Panc1 (cell line): ENCODE data around the gene DYDC1. TPM values are rescaled to one million over a fixed set of nuclear protein-coding genes. Genes with fewer than 3 reads are reported as not detected.

ENCODE experiments used
- ATAC-seq: fragments of 200-7000 bp; cut with Tn5 transposase; 2 replicates; pipeline ENCODE4 v1.9.1; 2020; ENCODE audit warnings: mild to moderate bottlenecking, moderate library complexity
- BruUV-seq: library from RNA; stranded (reverse); fragments of 400-500 nt; replicated peaks from 2 replicates; lab custom pipeline; 2021; lab: Mats Ljungman, UMichigan
- CTCF ChIA-PET: fragments of 300-600 bp; sonication (Branson Sonifier 250); formaldehyde crosslinking; loops from one replicate; lab custom pipeline; 2022; ENCODE audit warnings: antibody characterized with exemption; lab: Charles Lee
- POLR2A ChIA-PET: fragments of 300-600 bp; sonication (Branson Sonifier 250); formaldehyde crosslinking; loops from one replicate; lab custom pipeline; 2022; ENCODE audit warnings: antibody characterized with exemption; lab: Charles Lee
- DNase-seq: peaks from one replicate; pipeline ENCODE4 v3.0.0-alpha.2; 2010; ENCODE audit warnings: low read depth, low spot score
- H3K27ac ChIP-seq: 2 replicates; pipeline ENCODE4 v1.5.1; 2011; ENCODE audit warnings: mild to moderate bottlenecking, low read length, inconsistent platforms
- H3K27me3 ChIP-seq: fragments of 200-500 bp; sonication (Bioruptor generic); 2 replicates; pipeline ENCODE4 v1.6.0; 2014; ENCODE audit warnings: low read length, inconsistent platforms; ENCODE audit not compliant: control insufficient read depth, insufficient read depth
- H3K36me3 ChIP-seq: fragments of 200-500 bp; sonication (Bioruptor generic); 2 replicates; pipeline ENCODE4 v1.5.1; 2014; ENCODE audit warnings: inconsistent platforms, mild to moderate bottlenecking, low read length, moderate library complexity; ENCODE audit not compliant: control insufficient read depth, insufficient read depth
- H3K4me1 ChIP-seq: 2 replicates; pipeline ENCODE4 v1.5.1; 2011; ENCODE audit warnings: inconsistent platforms, mild to moderate bottlenecking, low read length, moderate library complexity; ENCODE audit not compliant: control insufficient read depth, insufficient read depth
- H3K4me3 ChIP-seq, 2 experiments: 2 replicates each; pipeline ENCODE4 v1.5.1; 2011 to 2012; ENCODE audit warnings: low read depth in 2 of 2, low read length in 2 of 2, mild to moderate bottlenecking in 2 of 2, inconsistent platforms in 1 of 2, moderate library complexity in 1 of 2
- H3K9me3 ChIP-seq: fragments of 200-500 bp; sonication (Bioruptor generic); 2 replicates; pipeline ENCODE4 v1.5.1; 2014; ENCODE audit warnings: low read depth, mild to moderate bottlenecking, inconsistent platforms, low read length, moderate library complexity; ENCODE audit not compliant: control insufficient read depth, insufficient read depth
- POLR2AphosphoS5 ChIP-seq: IDR thresholded peaks from 2 replicates; pipeline ENCODE4 v1.6.1; 2012; ENCODE audit warnings: mild to moderate bottlenecking, low read depth, low read length, moderate library complexity
- SIN3A ChIP-seq: IDR thresholded peaks from 2 replicates; pipeline ENCODE4 v1.6.1; 2012; ENCODE audit warnings: low read depth, mild to moderate bottlenecking, low read length, moderate library complexity, borderline replicate concordance; ENCODE audit not compliant: insufficient read depth
- TCF7L2 ChIP-seq: IDR thresholded peaks from 2 replicates; pipeline ENCODE4 v1.6.1; 2011; ENCODE audit warnings: mild to moderate bottlenecking, low read depth, low read length, inconsistent platforms
- in situ Hi-C: cut with HindIII; loops from 2 replicates; pipeline ENCODE4 v1.10.0; 2016; ENCODE audit warnings: low sequenced_read_pairs, low pct_unique_long_range_greater_than_20kb
- intact Hi-C: fragments of 100-400 bp; cut with micrococcal nuclease; formaldehyde crosslinking; loops from one replicate; pipeline ENCODE4 v1.10.0; 2022; ENCODE audit not compliant: unreplicated experiment
- total RNA-seq: library from RNA; stranded (reverse); gene quantifications from one replicate; pipeline ENCODE4 v1.2.1, GENCODE V29; 2021; ENCODE audit not compliant: unreplicated experiment
- TF ChIP-seq, protein P1 (sequence below), 2 experiments: IDR thresholded peaks; 2 replicates each; pipeline ENCODE4 v1.6.1; 2011 to 2012; ENCODE audit warnings: low read depth in 2 of 2, control low read depth in 1 of 2, low read length in 1 of 2, mild to moderate bottlenecking in 1 of 2, moderate library complexity in 1 of 2; ENCODE audit not compliant: insufficient read depth in 1 of 2
- TF ChIP-seq, protein P2 (sequence below): fragments of 450-650 bp; IDR thresholded peaks from 2 replicates; pipeline ENCODE4 v1.5.1; 2017; ENCODE audit warnings: mild to moderate bottlenecking

DYDC1 gene
- total RNA-seq, 1 experiment from 2014 or later: not detected

DNA sequence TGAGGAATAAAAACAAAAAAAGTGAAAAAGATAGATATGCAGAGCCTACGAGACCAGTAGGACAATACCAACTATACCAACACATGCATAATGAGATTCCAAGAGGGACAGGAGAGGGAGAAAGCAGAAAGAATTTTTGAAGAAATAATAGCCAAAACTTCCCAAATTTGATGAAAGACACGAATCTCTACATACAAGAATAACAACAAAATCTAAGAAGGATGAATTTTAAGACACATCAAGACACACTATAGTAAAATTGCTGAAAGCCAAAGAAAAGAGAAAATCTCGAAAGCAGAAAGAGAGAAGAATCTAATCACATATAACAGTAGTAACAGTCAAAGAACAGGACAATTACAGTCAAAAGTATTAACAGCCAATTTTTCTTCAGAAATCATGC lies 59.6 kb downstream of the DYDC1 start:
- ChIA-PET POLR2A (no interaction called here), CTCF (no interaction called here)
- intact Hi-C loops: no loop called here
- Histone ChIP-seq H3K27me3 (peaks cover 5% of the 10 kb centered on the region; the same call in 1 of the 2 replicates), H3K4me3 (no peak overlapping the region), H3K27ac (no peak overlapping the region), H3K4me1 (no peaks in the 10 kb centered on the region), H3K36me3 (no peaks in the 10 kb centered on the region), H3K9me3 (no peaks in the 10 kb centered on the region; the same call in 1 of the 2 replicates)
- DNase-seq: no peak
- ATAC-seq: no peak
- TF ChIP-seq SIN3A (no peak), POLR2AphosphoS5 (no peak), TCF7L2 (no peak)
- TF ChIP-seq, protein P1, sequence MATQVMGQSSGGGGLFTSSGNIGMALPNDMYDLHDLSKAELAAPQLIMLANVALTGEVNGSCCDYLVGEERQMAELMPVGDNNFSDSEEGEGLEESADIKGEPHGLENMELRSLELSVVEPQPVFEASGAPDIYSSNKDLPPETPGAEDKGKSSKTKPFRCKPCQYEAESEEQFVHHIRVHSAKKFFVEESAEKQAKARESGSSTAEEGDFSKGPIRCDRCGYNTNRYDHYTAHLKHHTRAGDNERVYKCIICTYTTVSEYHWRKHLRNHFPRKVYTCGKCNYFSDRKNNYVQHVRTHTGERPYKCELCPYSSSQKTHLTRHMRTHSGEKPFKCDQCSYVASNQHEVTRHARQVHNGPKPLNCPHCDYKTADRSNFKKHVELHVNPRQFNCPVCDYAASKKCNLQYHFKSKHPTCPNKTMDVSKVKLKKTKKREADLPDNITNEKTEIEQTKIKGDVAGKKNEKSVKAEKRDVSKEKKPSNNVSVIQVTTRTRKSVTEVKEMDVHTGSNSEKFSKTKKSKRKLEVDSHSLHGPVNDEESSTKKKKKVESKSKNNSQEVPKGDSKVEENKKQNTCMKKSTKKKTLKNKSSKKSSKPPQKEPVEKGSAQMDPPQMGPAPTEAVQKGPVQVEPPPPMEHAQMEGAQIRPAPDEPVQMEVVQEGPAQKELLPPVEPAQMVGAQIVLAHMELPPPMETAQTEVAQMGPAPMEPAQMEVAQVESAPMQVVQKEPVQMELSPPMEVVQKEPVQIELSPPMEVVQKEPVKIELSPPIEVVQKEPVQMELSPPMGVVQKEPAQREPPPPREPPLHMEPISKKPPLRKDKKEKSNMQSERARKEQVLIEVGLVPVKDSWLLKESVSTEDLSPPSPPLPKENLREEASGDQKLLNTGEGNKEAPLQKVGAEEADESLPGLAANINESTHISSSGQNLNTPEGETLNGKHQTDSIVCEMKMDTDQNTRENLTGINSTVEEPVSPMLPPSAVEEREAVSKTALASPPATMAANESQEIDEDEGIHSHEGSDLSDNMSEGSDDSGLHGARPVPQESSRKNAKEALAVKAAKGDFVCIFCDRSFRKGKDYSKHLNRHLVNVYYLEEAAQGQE (IDR thresholded peaks at IDR 0.05; ENCODE audit: insufficient read depth in 1 of 2, low read depth in 2 of 2, low read length in 1 of 2): no peak
- TF ChIP-seq, protein P2, sequence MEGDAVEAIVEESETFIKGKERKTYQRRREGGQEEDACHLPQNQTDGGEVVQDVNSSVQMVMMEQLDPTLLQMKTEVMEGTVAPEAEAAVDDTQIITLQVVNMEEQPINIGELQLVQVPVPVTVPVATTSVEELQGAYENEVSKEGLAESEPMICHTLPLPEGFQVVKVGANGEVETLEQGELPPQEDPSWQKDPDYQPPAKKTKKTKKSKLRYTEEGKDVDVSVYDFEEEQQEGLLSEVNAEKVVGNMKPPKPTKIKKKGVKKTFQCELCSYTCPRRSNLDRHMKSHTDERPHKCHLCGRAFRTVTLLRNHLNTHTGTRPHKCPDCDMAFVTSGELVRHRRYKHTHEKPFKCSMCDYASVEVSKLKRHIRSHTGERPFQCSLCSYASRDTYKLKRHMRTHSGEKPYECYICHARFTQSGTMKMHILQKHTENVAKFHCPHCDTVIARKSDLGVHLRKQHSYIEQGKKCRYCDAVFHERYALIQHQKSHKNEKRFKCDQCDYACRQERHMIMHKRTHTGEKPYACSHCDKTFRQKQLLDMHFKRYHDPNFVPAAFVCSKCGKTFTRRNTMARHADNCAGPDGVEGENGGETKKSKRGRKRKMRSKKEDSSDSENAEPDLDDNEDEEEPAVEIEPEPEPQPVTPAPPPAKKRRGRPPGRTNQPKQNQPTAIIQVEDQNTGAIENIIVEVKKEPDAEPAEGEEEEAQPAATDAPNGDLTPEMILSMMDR: no peak
- no TSS peak for BruUV-seq
- in situ Hi-C loops: no loop called here

DNA sequence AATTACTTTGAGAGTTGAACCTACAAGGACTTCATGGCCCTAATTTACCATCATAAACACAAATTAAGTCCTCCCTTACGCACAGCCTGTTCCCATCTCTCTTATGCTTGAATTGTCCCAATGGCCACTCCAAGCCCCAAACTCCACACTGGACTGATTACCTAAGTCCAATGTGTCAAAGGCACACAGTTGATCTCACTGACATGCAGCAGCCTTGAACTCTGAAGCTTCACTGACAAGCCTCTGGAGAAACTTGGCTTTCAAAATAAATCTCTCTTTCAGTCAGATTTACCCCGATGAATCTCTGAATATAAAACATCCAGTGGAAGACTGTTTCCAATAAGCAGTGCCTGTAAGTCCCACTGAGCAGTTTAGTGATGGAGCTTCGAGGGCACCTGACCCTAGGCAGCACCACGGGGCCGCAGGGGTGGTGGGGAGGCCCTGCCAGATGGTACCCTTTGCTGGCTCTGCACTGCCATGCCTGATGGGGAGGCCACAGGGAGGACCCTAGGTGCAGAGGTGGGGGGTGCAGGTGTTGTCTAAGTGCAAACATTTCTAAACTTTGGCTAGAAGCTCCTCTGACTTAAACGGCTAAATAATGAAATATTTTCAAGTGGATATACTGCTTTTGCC lies 63.8 kb downstream of the DYDC1 start:
- intact Hi-C loops: no loop called here
- no TSS peak for BruUV-seq
- Histone ChIP-seq H3K27ac (no peak overlapping the region), H3K36me3 (no peaks in the 10 kb centered on the region), H3K4me3 (no peak overlapping the region), H3K9me3 (no peaks in the 10 kb centered on the region; the same call in 1 of the 2 replicates), H3K4me1 (0 out of 2 replicates have a peak, but pooled peaks cover 2% of the 10 kb centered on the region), H3K27me3 (peaks cover 15% of the 10 kb centered on the region; the same call in 1 of the 2 replicates)
- in situ Hi-C loops: no loop called here
- TF ChIP-seq POLR2AphosphoS5 (no peak), TCF7L2 (no peak), SIN3A (no peak)
- TF ChIP-seq, protein P2: no peak
- TF ChIP-seq, protein P1 (IDR thresholded peaks at IDR 0.05; ENCODE audit: insufficient read depth in 1 of 2, low read depth in 2 of 2, low read length in 1 of 2): no peak
- POLR2A ChIA-PET: no interaction called here
- ATAC-seq (no peak), DNase-seq (no peak)
- CTCF ChIA-PET: no interaction called here
